PFSK-1 (cell line): ENCODE data around the gene MED15.

ENCODE experiments used
- SIN3A ChIP-seq: IDR thresholded peaks from 2 replicates; pipeline ENCODE4 v1.6.1; 2012; ENCODE audit warnings: mild to moderate bottlenecking, low read length, moderate library complexity, borderline replicate concordance; ENCODE audit not compliant: insufficient read depth
- TAF1 ChIP-seq: IDR thresholded peaks from 2 replicates; pipeline ENCODE4 v1.6.1; 2012; ENCODE audit warnings: low read length, control low read depth, borderline replicate concordance; ENCODE audit not compliant: insufficient read depth

- TF ChIP-seq SIN3A (no peak), TAF1 (no peak)
These were observed 124.7 kb downstream of the MED15 start for GRCh38 chr22:20632082-20632481.
